HEK293 (cell line): Measurements from ENCODE around the gene LINGO1.

Source experiments
- CTCF ChIA-PET: fragments of 350-600 bp; formaldehyde crosslinking; extraction: SDS; loops from one replicate; lab custom pipeline; 2021; ENCODE audit warnings: antibody characterized with exemption; lab: Yijun Ruan, JAX
- POLR2A ChIA-PET: fragments of 300-600 bp; formaldehyde crosslinking; extraction: SDS; loops from one replicate; lab custom pipeline; 2020; ENCODE audit warnings: antibody characterized with exemption, inconsistent platforms; lab: Yijun Ruan, JAX
- H3K27ac ChIP-seq: fragments of 200-500 bp; sonication (Bioruptor generic); 2 replicates; pipeline ENCODE4 v1.5.1; 2014; ENCODE audit warnings: low read depth, low read length, control low read depth, inconsistent platforms; ENCODE audit errors: extremely low read depth
- H3K36me3 ChIP-seq, 2 experiments: fragments of 200-500 bp in 1 of 2; sonication (Bioruptor generic) in 1 of 2; 1 replicate in 1 of 2; 2 replicates in 1 of 2; pipeline ENCODE4 v1.5.1; 2014 to 2017; ENCODE audit warnings: inconsistent platforms in 2 of 2, low read length in 2 of 2; ENCODE audit not compliant: control insufficient read depth in 2 of 2, insufficient read depth in 1 of 2
- H3K4me1 ChIP-seq: fragments of 200-500 bp; sonication (Bioruptor generic); 2 replicates; pipeline ENCODE4 v1.5.1; 2014; ENCODE audit warnings: mild to moderate bottlenecking, low read length, inconsistent platforms; ENCODE audit not compliant: control insufficient read depth, insufficient read depth
- H3K4me3 ChIP-seq: 2 replicates; pipeline ENCODE4 v1.5.1; 2011; ENCODE audit warnings: low read depth, mild to moderate bottlenecking, control low read depth, low read length, moderate library complexity
- H3K9me3 ChIP-seq: fragments of 200-500 bp; sonication (Bioruptor generic); 2 replicates; pipeline ENCODE4 v1.5.1; 2014; ENCODE audit warnings: low read depth, low read length, inconsistent platforms; ENCODE audit not compliant: control insufficient read depth, insufficient read depth
- GLIS1 ChIP-seq: fragments of 450-650 bp; formaldehyde crosslinking; IDR thresholded peaks from 2 replicates; pipeline ENCODE4 v1.5.1; 2016; ENCODE audit warnings: missing biosample characterization, missing genetic modification characterization
- SALL2 ChIP-seq: fragments of 450-650 bp; formaldehyde crosslinking; IDR thresholded peaks from 2 replicates; pipeline ENCODE4 v1.5.0; 2017; ENCODE audit warnings: missing biosample characterization, mild to moderate bottlenecking, missing genetic modification characterization, borderline replicate concordance
- SETDB1 ChIP-seq: IDR thresholded peaks from one replicate; pipeline ENCODE4 v1.6.1; 2017; ENCODE audit warnings: mild to moderate bottlenecking, low read length, moderate library complexity, mixed read lengths; ENCODE audit not compliant: insufficient read length
- TCF7L2 ChIP-seq: IDR thresholded peaks from 2 replicates; pipeline ENCODE4 v1.6.1; 2011; ENCODE audit warnings: low read depth, mild to moderate bottlenecking, inconsistent platforms, low read length, moderate library complexity, borderline replicate concordance
- YY2 ChIP-seq: fragments of 450-650 bp; formaldehyde crosslinking; IDR thresholded peaks from 2 replicates; pipeline ENCODE4 v1.5.1; 2016; ENCODE audit warnings: missing biosample characterization, missing genetic modification characterization
- ZFP3 ChIP-seq: fragments of 450-650 bp; formaldehyde crosslinking; IDR thresholded peaks from 2 replicates; pipeline ENCODE4 v1.5.1; 2016; ENCODE audit warnings: low read depth, missing biosample characterization, missing genetic modification characterization
- ZIC2 ChIP-seq: fragments of 450-650 bp; formaldehyde crosslinking; IDR thresholded peaks from 2 replicates; pipeline ENCODE4 v1.5.1; 2016; ENCODE audit warnings: missing biosample characterization, missing genetic modification characterization
- ZNF146 ChIP-seq: fragments of 450-650 bp; formaldehyde crosslinking; IDR thresholded peaks from 2 replicates; pipeline ENCODE4 v1.5.1; 2016; ENCODE audit warnings: missing biosample characterization, missing genetic modification characterization
- ZNF16 ChIP-seq: fragments of 450-650 bp; formaldehyde crosslinking; IDR thresholded peaks from 2 replicates; pipeline ENCODE4 v1.5.1; 2016; ENCODE audit warnings: low read depth, missing biosample characterization, missing genetic modification characterization
- ZNF184 ChIP-seq: fragments of 450-650 bp; IDR thresholded peaks from 2 replicates; pipeline ENCODE4 v1.5.1; 2018; ENCODE audit warnings: missing biosample characterization, mild to moderate bottlenecking, missing genetic modification characterization
- ZNF302 ChIP-seq: fragments of 450-650 bp; formaldehyde crosslinking; IDR thresholded peaks from 2 replicates; pipeline ENCODE4 v1.5.1; 2016; ENCODE audit warnings: missing biosample characterization, missing genetic modification characterization, low read depth
- ZNF311 ChIP-seq: fragments of 450-650 bp; formaldehyde crosslinking; IDR thresholded peaks from 2 replicates; pipeline ENCODE4 v1.5.1; 2017; ENCODE audit warnings: missing biosample characterization, missing genetic modification characterization, borderline replicate concordance
- ZNF416 ChIP-seq: fragments of 450-650 bp; formaldehyde crosslinking; IDR thresholded peaks from 2 replicates; pipeline ENCODE4 v1.5.1; 2016; ENCODE audit warnings: missing biosample characterization, missing genetic modification characterization
- ZNF561 ChIP-seq: fragments of 450-650 bp; IDR thresholded peaks from 2 replicates; pipeline ENCODE4 v1.5.1; 2018; ENCODE audit warnings: missing biosample characterization, missing genetic modification characterization, borderline replicate concordance
- ZNF623 ChIP-seq: fragments of 450-650 bp; formaldehyde crosslinking; IDR thresholded peaks from 2 replicates; pipeline ENCODE4 v1.5.1; 2016; ENCODE audit warnings: missing biosample characterization, missing genetic modification characterization
- ZNF658 ChIP-seq: fragments of 450-650 bp; formaldehyde crosslinking; IDR thresholded peaks from 2 replicates; pipeline ENCODE4; 2016; ENCODE audit warnings: missing biosample characterization, missing genetic modification characterization
- ZXDB ChIP-seq: fragments of 450-650 bp; formaldehyde crosslinking; IDR thresholded peaks from 2 replicates; pipeline ENCODE4 v1.5.1; 2016; ENCODE audit warnings: missing biosample characterization, missing genetic modification characterization
- TF ChIP-seq, protein P1 (sequence below): IDR thresholded peaks from 2 replicates; pipeline ENCODE4 v1.6.1; 2011; ENCODE audit warnings: mild to moderate bottlenecking, low read depth, low read length, borderline replicate concordance
- TF ChIP-seq, protein P2 (sequence below): fragments of 450-650 bp; formaldehyde crosslinking; IDR thresholded peaks from 2 replicates; pipeline ENCODE4 v1.5.1; 2016; ENCODE audit warnings: missing biosample characterization, missing genetic modification characterization
- TF ChIP-seq, protein P3 (sequence below): fragments of 450-650 bp; formaldehyde crosslinking; IDR thresholded peaks from 2 replicates; pipeline ENCODE4 v1.5.1; 2016; ENCODE audit warnings: missing biosample characterization, missing genetic modification characterization

The LINGO1 gene

DNA sequence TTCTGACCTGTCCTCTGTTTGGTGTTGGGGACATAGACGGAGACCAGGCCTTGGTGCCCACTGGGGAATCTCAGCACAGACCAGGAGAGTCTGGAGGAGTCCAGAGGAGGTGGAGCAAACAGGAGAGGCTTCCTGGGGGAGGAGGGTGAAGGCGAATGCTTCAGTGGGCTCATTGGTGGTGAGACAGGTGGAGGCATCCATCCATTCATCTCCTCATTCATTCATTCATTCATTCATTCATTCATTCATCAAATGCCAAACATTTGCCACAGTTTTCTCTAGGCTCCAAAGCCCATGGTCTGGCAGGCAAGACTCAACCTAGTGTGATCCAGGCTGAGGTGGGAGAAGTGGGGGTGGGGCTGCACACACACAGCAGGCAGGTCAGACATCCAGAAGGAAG, 7.9 kb upstream of the LINGO1 start (continued):
- TF ChIP-seq, protein P1, sequence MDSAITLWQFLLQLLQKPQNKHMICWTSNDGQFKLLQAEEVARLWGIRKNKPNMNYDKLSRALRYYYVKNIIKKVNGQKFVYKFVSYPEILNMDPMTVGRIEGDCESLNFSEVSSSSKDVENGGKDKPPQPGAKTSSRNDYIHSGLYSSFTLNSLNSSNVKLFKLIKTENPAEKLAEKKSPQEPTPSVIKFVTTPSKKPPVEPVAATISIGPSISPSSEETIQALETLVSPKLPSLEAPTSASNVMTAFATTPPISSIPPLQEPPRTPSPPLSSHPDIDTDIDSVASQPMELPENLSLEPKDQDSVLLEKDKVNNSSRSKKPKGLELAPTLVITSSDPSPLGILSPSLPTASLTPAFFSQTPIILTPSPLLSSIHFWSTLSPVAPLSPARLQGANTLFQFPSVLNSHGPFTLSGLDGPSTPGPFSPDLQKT, result no peak
- TF ChIP-seq ZNF561 (tag by site-specific recombination) (no peak), SALL2 (tag by site-specific recombination) (no peak), ZNF416 (tag by site-specific recombination) (no peak), TCF7L2 (no peak), ZNF658 (tag by site-specific recombination) (no peak), ZNF311 (tag by site-specific recombination) (no peak), ZNF184 (no peak), ZNF623 (tag by site-specific recombination) (no peak), SETDB1 (no peak)

DNA sequence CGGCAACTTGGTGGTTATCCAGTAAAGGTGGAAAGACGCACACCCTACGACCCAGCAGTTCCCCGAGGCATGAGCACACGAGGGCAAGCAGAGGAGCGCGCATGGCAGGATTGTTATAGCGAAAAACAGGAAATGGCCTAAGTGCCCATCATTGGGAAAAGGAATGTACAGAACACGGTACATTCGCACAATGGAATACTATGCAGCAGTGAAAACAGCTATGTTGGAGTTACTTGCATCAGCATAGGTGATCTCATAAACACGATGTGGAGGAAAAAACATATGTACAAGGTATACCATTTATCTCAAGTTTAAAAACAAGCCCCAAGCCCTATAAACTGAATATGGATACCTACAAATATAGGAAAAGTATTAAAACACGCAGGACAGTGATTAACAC, 6.7 kb upstream of the LINGO1 start:
- CTCF ChIA-PET, result interaction anchor here (0.5 to 1.6 kb wide), 3 partner anchors 14 to 182 kb away, joined by 4 to 5 read pairs (median 5); no protein-coding TSS in a partner anchor
- H3K9me3 ChIP-seq, result no peaks in the 10 kb centered on the region

DNA sequence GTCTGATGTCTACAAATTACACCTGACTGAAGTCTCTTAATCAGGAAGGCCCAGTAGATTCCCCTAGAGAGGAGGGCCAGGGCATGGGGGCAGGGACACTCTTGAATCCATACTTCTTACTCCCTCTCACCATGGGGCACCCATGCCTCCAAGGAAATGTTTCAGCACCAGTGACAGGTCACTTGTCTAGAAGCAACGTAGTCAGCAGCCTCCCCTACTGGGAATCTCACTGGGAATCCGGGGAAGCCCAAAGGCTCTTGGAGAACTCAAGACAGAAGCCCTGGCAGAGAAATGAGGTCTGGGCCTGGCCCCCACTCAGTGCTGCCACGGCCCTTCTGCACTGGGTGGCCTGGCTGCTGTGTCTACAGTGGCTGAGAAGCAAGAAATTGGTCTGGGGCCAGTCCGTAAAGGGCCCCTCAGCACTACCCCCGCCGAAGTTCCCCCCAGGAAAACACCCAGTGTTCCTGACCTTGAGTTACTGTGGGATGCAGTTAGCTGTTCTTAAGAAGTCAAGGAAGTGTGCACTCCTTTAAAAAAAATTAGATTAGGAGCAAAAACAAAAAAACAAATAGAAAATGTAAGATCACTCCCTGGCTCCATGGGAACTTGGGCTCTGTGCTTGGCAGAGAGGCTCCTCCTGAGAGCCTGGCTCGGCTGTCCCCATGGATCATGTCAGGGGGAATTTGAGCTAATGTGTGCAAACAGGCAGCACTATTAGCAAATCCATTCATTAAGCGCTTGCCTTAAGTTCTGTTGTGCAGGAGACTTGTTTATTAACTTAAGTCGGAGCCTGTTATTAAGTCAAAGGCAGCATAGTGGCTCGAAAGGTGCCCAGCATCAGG, 5.4 kb upstream of the LINGO1 start:
- peak; percentile 55 for TF ChIP-seq GLIS1 (tag by site-specific recombination)
- TF ChIP-seq, protein P2, sequence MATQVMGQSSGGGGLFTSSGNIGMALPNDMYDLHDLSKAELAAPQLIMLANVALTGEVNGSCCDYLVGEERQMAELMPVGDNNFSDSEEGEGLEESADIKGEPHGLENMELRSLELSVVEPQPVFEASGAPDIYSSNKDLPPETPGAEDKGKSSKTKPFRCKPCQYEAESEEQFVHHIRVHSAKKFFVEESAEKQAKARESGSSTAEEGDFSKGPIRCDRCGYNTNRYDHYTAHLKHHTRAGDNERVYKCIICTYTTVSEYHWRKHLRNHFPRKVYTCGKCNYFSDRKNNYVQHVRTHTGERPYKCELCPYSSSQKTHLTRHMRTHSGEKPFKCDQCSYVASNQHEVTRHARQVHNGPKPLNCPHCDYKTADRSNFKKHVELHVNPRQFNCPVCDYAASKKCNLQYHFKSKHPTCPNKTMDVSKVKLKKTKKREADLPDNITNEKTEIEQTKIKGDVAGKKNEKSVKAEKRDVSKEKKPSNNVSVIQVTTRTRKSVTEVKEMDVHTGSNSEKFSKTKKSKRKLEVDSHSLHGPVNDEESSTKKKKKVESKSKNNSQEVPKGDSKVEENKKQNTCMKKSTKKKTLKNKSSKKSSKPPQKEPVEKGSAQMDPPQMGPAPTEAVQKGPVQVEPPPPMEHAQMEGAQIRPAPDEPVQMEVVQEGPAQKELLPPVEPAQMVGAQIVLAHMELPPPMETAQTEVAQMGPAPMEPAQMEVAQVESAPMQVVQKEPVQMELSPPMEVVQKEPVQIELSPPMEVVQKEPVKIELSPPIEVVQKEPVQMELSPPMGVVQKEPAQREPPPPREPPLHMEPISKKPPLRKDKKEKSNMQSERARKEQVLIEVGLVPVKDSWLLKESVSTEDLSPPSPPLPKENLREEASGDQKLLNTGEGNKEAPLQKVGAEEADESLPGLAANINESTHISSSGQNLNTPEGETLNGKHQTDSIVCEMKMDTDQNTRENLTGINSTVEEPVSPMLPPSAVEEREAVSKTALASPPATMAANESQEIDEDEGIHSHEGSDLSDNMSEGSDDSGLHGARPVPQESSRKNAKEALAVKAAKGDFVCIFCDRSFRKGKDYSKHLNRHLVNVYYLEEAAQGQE, result 0 out of 2 replicates have a peak, but pooled peaks have one; percentile 33
- peak; percentile 76 for TF ChIP-seq ZIC2 (tag by site-specific recombination)
- no peak for TF ChIP-seq ZXDB (tag by site-specific recombination)
- CTCF ChIA-PET, result interaction anchor here (1.6 kb wide), 1 partner anchor 184 kb away, joined by 5 read pairs; no protein-coding TSS in a partner anchor
- POLR2A ChIA-PET, result no interaction called here
- Histone ChIP-seq H3K36me3 (no peaks in the 10 kb centered on the region), H3K27ac (no peak overlapping the region), H3K9me3 (no peaks in the 10 kb centered on the region), H3K4me3 (no peak overlapping the region), H3K4me1 (no peaks in the 10 kb centered on the region; the same call in 1 of the 2 replicates)

More for the DNA sequence above, 6.7 kb upstream of the LINGO1 start:
- POLR2A ChIA-PET, result no interaction called here
- no peaks in the 10 kb centered on the region for H3K36me3 ChIP-seq
- no peaks in the 10 kb centered on the region; the same call in 1 of the 2 replicates for H3K4me1 ChIP-seq
- no peak overlapping the region for H3K27ac ChIP-seq
- H3K4me3 ChIP-seq, result no peak overlapping the region
- TF ChIP-seq ZNF16 (tag by site-specific recombination), result no peak
- TF ChIP-seq ZNF146 (tag by site-specific recombination), result peak; percentile 91
- TF ChIP-seq ZNF311 (tag by site-specific recombination), result no peak
- TF ChIP-seq, protein P3, sequence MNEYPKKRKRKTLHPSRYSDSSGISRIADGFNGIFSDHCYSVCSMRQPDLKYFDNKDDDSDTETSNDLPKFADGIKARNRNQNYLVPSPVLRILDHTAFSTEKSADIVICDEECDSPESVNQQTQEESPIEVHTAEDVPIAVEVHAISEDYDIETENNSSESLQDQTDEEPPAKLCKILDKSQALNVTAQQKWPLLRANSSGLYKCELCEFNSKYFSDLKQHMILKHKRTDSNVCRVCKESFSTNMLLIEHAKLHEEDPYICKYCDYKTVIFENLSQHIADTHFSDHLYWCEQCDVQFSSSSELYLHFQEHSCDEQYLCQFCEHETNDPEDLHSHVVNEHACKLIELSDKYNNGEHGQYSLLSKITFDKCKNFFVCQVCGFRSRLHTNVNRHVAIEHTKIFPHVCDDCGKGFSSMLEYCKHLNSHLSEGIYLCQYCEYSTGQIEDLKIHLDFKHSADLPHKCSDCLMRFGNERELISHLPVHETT, result no peak
- no peak for TF ChIP-seq YY2 (tag by site-specific recombination)
- no peak for TF ChIP-seq ZFP3 (tag by site-specific recombination)
- TF ChIP-seq ZNF302 (tag by site-specific recombination), result no peak
- no peak for TF ChIP-seq ZNF658 (tag by site-specific recombination)
- TF ChIP-seq, all 188 proteins: peak for 1
